HepG2 (cell line): Measurements from ENCODE around the gene FRS2. TPM values are rescaled to one million over a fixed set of nuclear protein-coding genes. Genes with fewer than 3 reads are reported as not detected.
A peak's percentile ranks its signal among the peaks of the same experiment; 100 is the strongest.

Experiments
- CEBPB ChIP-seq: IDR thresholded peaks from 2 replicates; pipeline ENCODE4 v1.6.1; 2011; ENCODE audit warnings: low read depth, low read length, improper control_type of control experiment, borderline replicate concordance
- ETS1 ChIP-seq: sonication (generic); formaldehyde crosslinking; IDR thresholded peaks from 2 replicates; pipeline ENCODE4 v1.4.0; 2020; ENCODE audit warnings: missing genetic modification reagents
- ETV5 ChIP-seq: IDR thresholded peaks from 2 replicates; pipeline ENCODE4 v1.6.1; 2018; ENCODE audit warnings: missing biosample characterization, missing genetic modification reagents, inconsistent platforms, borderline replicate concordance
- FOSL2 ChIP-seq: sonication (generic); formaldehyde crosslinking; IDR thresholded peaks from 2 replicates; pipeline ENCODE4 v1.4.0; 2020; ENCODE audit warnings: missing genetic modification reagents
- GLMP ChIP-seq: sonication (generic); formaldehyde crosslinking; IDR thresholded peaks from 2 replicates; pipeline ENCODE4 v1.9.0; 2021; ENCODE audit warnings: missing genetic modification reagents, mild to moderate bottlenecking, borderline replicate concordance
- KLF12 ChIP-seq: sonication (generic); formaldehyde crosslinking; IDR thresholded peaks from 2 replicates; pipeline ENCODE4 v1.4.0; 2020; ENCODE audit warnings: missing genetic modification reagents, borderline replicate concordance
- LCORL ChIP-seq, 2 experiments: fragments of 450-650 bp in 1 of 2; sonication (generic) in 1 of 2; formaldehyde crosslinking in 1 of 2; IDR thresholded peaks; 2 replicates each; pipeline versions ENCODE4 v1.5.0 to v1.6.1; 2017 to 2020; ENCODE audit warnings: antibody characterized with exemption in 1 of 2, missing genetic modification reagents in 1 of 2
- MBD4 ChIP-seq: IDR thresholded peaks from 2 replicates; pipeline ENCODE4 v1.6.1; 2012; ENCODE audit warnings: low read length, inconsistent platforms, borderline replicate concordance
- MYNN ChIP-seq: sonication (generic); formaldehyde crosslinking; IDR thresholded peaks from 2 replicates; pipeline ENCODE4 v1.4.0; 2020; ENCODE audit warnings: mild to moderate bottlenecking, low read depth, missing genetic modification reagents
- NFE2 ChIP-seq: sonication (generic); formaldehyde crosslinking; IDR thresholded peaks from 2 replicates; pipeline ENCODE4 v1.4.0; 2020; ENCODE audit warnings: missing genetic modification reagents
- STAT5B ChIP-seq: sonication (generic); formaldehyde crosslinking; IDR thresholded peaks from 2 replicates; pipeline ENCODE4 v1.4.0; 2020; ENCODE audit warnings: missing genetic modification reagents
- WIZ ChIP-seq: sonication (generic); formaldehyde crosslinking; IDR thresholded peaks from 2 replicates; pipeline ENCODE4 v1.5.1; 2020; ENCODE audit warnings: mild to moderate bottlenecking, missing genetic modification reagents
- ZBTB10 ChIP-seq: sonication (generic); formaldehyde crosslinking; IDR thresholded peaks from 2 replicates; pipeline ENCODE4 v1.4.0; 2020; ENCODE audit warnings: missing genetic modification reagents, borderline replicate concordance
- ZFP91 ChIP-seq: sonication (generic); formaldehyde crosslinking; IDR thresholded peaks from 2 replicates; pipeline ENCODE4 v1.9.0; 2022; ENCODE audit warnings: missing genetic modification reagents, mild to moderate bottlenecking, borderline replicate concordance
- ZFYVE20 ChIP-seq: sonication (generic); formaldehyde crosslinking; IDR thresholded peaks from 2 replicates; pipeline ENCODE4 v1.8.0; 2023; ENCODE audit warnings: low read depth, mild to moderate bottlenecking, moderate library complexity, missing genetic modification reagents, borderline replicate concordance
- ZMYM2 ChIP-seq: sonication (generic); formaldehyde crosslinking; IDR thresholded peaks from 2 replicates; pipeline ENCODE4 v1.8.0; 2022; ENCODE audit warnings: mild to moderate bottlenecking, missing genetic modification reagents
- ZNF337 ChIP-seq: sonication (generic); formaldehyde crosslinking; IDR thresholded peaks from 2 replicates; pipeline ENCODE4 v1.5.1; 2020; ENCODE audit warnings: missing genetic modification reagents, low read depth, mild to moderate bottlenecking, borderline replicate concordance
- ZNF350 ChIP-seq: sonication (generic); formaldehyde crosslinking; IDR thresholded peaks from 2 replicates; pipeline ENCODE4 v1.4.0; 2020; ENCODE audit warnings: mild to moderate bottlenecking, low read depth, missing genetic modification reagents, borderline replicate concordance
- ZNF713 ChIP-seq: sonication (generic); formaldehyde crosslinking; IDR thresholded peaks from 2 replicates; pipeline ENCODE4 v1.4.0; 2020; ENCODE audit warnings: mild to moderate bottlenecking, missing genetic modification reagents
- ZNF747 ChIP-seq: sonication (generic); formaldehyde crosslinking; IDR thresholded peaks from 2 replicates; pipeline ENCODE4 v1.8.1; 2023; ENCODE audit warnings: missing genetic modification reagents, mild to moderate bottlenecking, borderline replicate concordance
- ZNF839 ChIP-seq: sonication (generic); formaldehyde crosslinking; IDR thresholded peaks from 2 replicates; pipeline ENCODE4 v1.4.0; 2020; ENCODE audit warnings: missing genetic modification reagents, mild to moderate bottlenecking, borderline replicate concordance
- ZNF883 ChIP-seq: sonication (generic); formaldehyde crosslinking; IDR thresholded peaks from 2 replicates; pipeline ENCODE4 v1.5.1; 2020; ENCODE audit warnings: mild to moderate bottlenecking, missing genetic modification reagents; ENCODE audit errors: not compliant biosample characterization
- polyA plus RNA-seq, 8 experiments: library from polyadenylated mRNA; depleted of rRNA in 3 of 8; stranded (reverse) in 7 of 8; unstranded in 1 of 8; fragments of >200 nt; fragmentation: Illumina TruSeq in 4 of 8; extraction: Trizol in 4 of 8; gene quantifications; 2 replicates each; pipeline versions ENCODE4 v1.2.1 to v1.2.3, GENCODE V29; 2011 to 2016; ENCODE audit warnings: low read depth in 4 of 8, missing spikeins in 1 of 8, mixed read lengths in 1 of 8; ENCODE audit not compliant: insufficient read depth in 1 of 8
- total RNA-seq, 5 experiments: library from RNA; depleted of rRNA; stranded (reverse); fragments of >200 nt; fragmentation: Illumina TruSeq; extraction: Trizol; gene quantifications; 2 replicates each; pipeline ENCODE4 v1.2.3, GENCODE V29; 2016; ENCODE audit warnings: low read depth in 1 of 5

FRS2 gene
- total and polyA plus RNA-seq, 2 of the 13 experiments (the other 11 are each of a cell fraction or from before 2014, with no cell fraction given) = 8.3 to 16.8 TPM

- TF ChIP-seq ZFP91 (CRISPR knock-in tag) (peak; percentile 82; the same call in 1 of the 2 replicates), NFE2 (CRISPR knock-in tag) (no peak), ZNF337 (no peak), WIZ (no peak), ZFYVE20 (CRISPR knock-in tag) (no peak), STAT5B (CRISPR knock-in tag) (no peak), ZNF713 (CRISPR knock-in tag) (no peak), LCORL (IDR thresholded peaks at IDR 0.05) (no peak), LCORL (CRISPR knock-in tag; IDR thresholded peaks at IDR 0.05) (peak; percentile 41; the same call in 1 of the 2 replicates), ZNF883 (CRISPR knock-in tag) (peak; percentile 53), ZNF350 (CRISPR knock-in tag) (peak; percentile 45; the same call in 1 of the 2 replicates), ETS1 (CRISPR knock-in tag) (no peak), MBD4 (no peak), ZNF839 (CRISPR knock-in tag) (no peak), FOSL2 (CRISPR knock-in tag) (no peak), CEBPB (no peak), KLF12 (CRISPR knock-in tag) (no peak), ZMYM2 (CRISPR knock-in tag) (no peak), MYNN (CRISPR knock-in tag) (no peak), GLMP (CRISPR knock-in tag) (no peak), ETV5 (CRISPR knock-in tag) (peak; percentile 72), ZNF747 (CRISPR knock-in tag) (no peak), ZBTB10 (CRISPR knock-in tag) (0 out of 2 replicates have a peak, but pooled peaks have one; percentile 38)
Observed at GRCh38 chr12:69470189-69471075, at the start of gene FRS2 (continued).
